HCT116 (cell line): ENCODE measurements around the gene RBM34. TPM values are rescaled to one million over a fixed set of nuclear protein-coding genes. Genes with fewer than 3 reads are reported as not detected.

Experiments
- ATAC-seq: fragments of 200-7000 bp; cut with Tn5 transposase; 2 replicates; pipeline ENCODE4 v1.9.1; 2020; ENCODE audit warnings: mild to moderate bottlenecking, moderate library complexity
- BruUV-seq: library from RNA; stranded (reverse); fragments of 400-500 nt; replicated peaks from 2 replicates; lab custom pipeline; 2021; lab: Mats Ljungman, UMichigan
- CTCF ChIA-PET: fragments of 300-600 bp; sonication (Branson Sonifier 250); formaldehyde crosslinking; loops from one replicate; lab custom pipeline; 2021; ENCODE audit warnings: antibody characterized with exemption; lab: Charles Lee
- POLR2A ChIA-PET: fragments of 300-600, 350-600 bp; sonication (Branson Sonifier 250); formaldehyde crosslinking; loops from one replicate; lab custom pipeline; 2021; ENCODE audit warnings: antibody characterized with exemption; lab: Charles Lee
- RAD21 ChIA-PET, 2 experiments: fragments of 300-600 bp; sonication (Branson Sonifier 250); formaldehyde crosslinking; loops; one replicate each; lab custom pipeline; 2023; ENCODE audit warnings: low total read pairs in 2 of 2; ENCODE audit not compliant: uncharacterized antibody in 2 of 2, unreplicated experiment in 2 of 2, low non-redundant PET in 1 of 2; lab: Charles Lee
- DNase-seq: peaks from one replicate; pipeline ENCODE4 v3.0.0-alpha.2; 2010; ENCODE audit warnings: low read depth, low spot score
- H2AFZ ChIP-seq: fragments of 200-600 bp; shearing (Covaris generic), sonication (generic); 2 replicates; pipeline ENCODE4 v1.6.1; 2017; ENCODE audit warnings: low read depth, mixed run types, mixed read lengths, antibody characterized with exemption, low read length; ENCODE audit not compliant: poor library complexity, severe bottlenecking
- H3K27ac ChIP-seq: 2 replicates; pipeline ENCODE4 v1.5.1; 2012; ENCODE audit warnings: low read depth, low read length
- H3K27me3 ChIP-seq: fragments of 200-600 bp; sonication (generic); 2 replicates; pipeline ENCODE4 v1.6.1; 2016; ENCODE audit warnings: mixed run types, low read length, mixed read lengths; ENCODE audit not compliant: insufficient read depth
- H3K36me3 ChIP-seq, 2 experiments: fragments of 200-500 bp in 1 of 2; fragments of 200-600 bp in 1 of 2; sonication (Bioruptor generic) in 1 of 2; sonication (generic) in 1 of 2; 2 replicates each; pipeline versions ENCODE4 v1.5.1 to v1.6.1; 2014 to 2016; ENCODE audit warnings: low read length in 2 of 2, inconsistent platforms in 1 of 2, mixed read lengths in 1 of 2, mixed run types in 1 of 2; ENCODE audit not compliant: insufficient read depth in 2 of 2, control insufficient read depth in 1 of 2
- H3K4me1 ChIP-seq, 2 experiments: fragments of 200-600 bp in 1 of 2; sonication (generic) in 1 of 2; 2 replicates each; pipeline versions ENCODE4 v1.5.1 to v1.6.1; 2012 to 2017; ENCODE audit warnings: low read length in 2 of 2, inconsistent platforms in 1 of 2, mild to moderate bottlenecking in 1 of 2, mixed read lengths in 1 of 2, mixed run types in 1 of 2, moderate library complexity in 1 of 2; ENCODE audit not compliant: insufficient read depth in 2 of 2, control insufficient read depth in 1 of 2
- H3K4me2 ChIP-seq: fragments of 200-600 bp; sonication (generic); 2 replicates; pipeline ENCODE4 v1.6.1; 2017; ENCODE audit warnings: mixed run types, low read length, mixed read lengths
- H3K4me3 ChIP-seq, 2 experiments: fragments of 200-600 bp in 1 of 2; sonication (generic) in 1 of 2; replicated peaks in 1 of 2; 2 replicates each; pipeline ENCODE4 v1.5.1; 2011 to 2016; ENCODE audit warnings: low read length in 2 of 2, control low read depth in 1 of 2, low read depth in 1 of 2, mild to moderate bottlenecking in 1 of 2, mixed read lengths in 1 of 2, mixed run types in 1 of 2
- H3K79me2 ChIP-seq: fragments of 200-600 bp; sonication (generic); 2 replicates; pipeline ENCODE4 v1.6.1; 2017; ENCODE audit warnings: mild to moderate bottlenecking, mixed run types, low read length, moderate library complexity, mixed read lengths; ENCODE audit not compliant: insufficient read depth
- H3K9ac ChIP-seq: fragments of 200-600 bp; sonication (generic); 2 replicates; pipeline ENCODE4 v1.6.1; 2016; ENCODE audit warnings: low read length, mixed read lengths
- H3K9me2 ChIP-seq: fragments of 200-600 bp; sonication (generic), shearing (Covaris generic); 2 replicates; pipeline ENCODE4 v1.6.1; 2017; ENCODE audit warnings: mixed run types, mild to moderate bottlenecking, moderate library complexity; ENCODE audit not compliant: insufficient read depth
- H3K9me3 ChIP-seq, 2 experiments: fragments of 200-500 bp in 1 of 2; fragments of 200-600 bp in 1 of 2; sonication (Bioruptor generic) in 1 of 2; sonication (generic) in 1 of 2; 2 replicates each; pipeline ENCODE4 v1.6.1; 2014 to 2017; ENCODE audit warnings: low read length in 2 of 2, mixed read lengths in 2 of 2, inconsistent platforms in 1 of 2, low read depth in 1 of 2, mild to moderate bottlenecking in 1 of 2, mixed run types in 1 of 2, moderate library complexity in 1 of 2; ENCODE audit not compliant: control insufficient read depth in 1 of 2, insufficient read depth in 1 of 2
- H4K20me1 ChIP-seq: fragments of 200-600 bp; sonication (generic), shearing (Covaris generic); 2 replicates; pipeline ENCODE4 v1.6.1; 2017; ENCODE audit warnings: mixed run types, mild to moderate bottlenecking, moderate library complexity; ENCODE audit not compliant: insufficient read depth
- CBX3 ChIP-seq: IDR thresholded peaks from 2 replicates; pipeline ENCODE4 v1.6.1; 2012; ENCODE audit warnings: low read depth
- CEBPB ChIP-seq: IDR thresholded peaks from 2 replicates; pipeline ENCODE4 v1.6.1; 2012; ENCODE audit warnings: low read depth
- CTCF ChIP-seq, 3 experiments: fragments of 200-600 bp in 1 of 3; sonication (generic) in 1 of 3; IDR thresholded peaks in 2 of 3; conservative IDR thresholded peaks in 1 of 3; 2 replicates each; pipeline ENCODE4 v1.5.1; 2012 to 2017; ENCODE audit warnings: low read depth in 2 of 3, low read length in 2 of 3, antibody characterized with exemption in 1 of 3, borderline replicate concordance in 1 of 3, control low read depth in 1 of 3, mild to moderate bottlenecking in 1 of 3, mixed read lengths in 1 of 3, mixed run types in 1 of 3, moderate library complexity in 1 of 3; ENCODE audit not compliant: insufficient read depth in 1 of 3
- EGR1 ChIP-seq: IDR thresholded peaks from 2 replicates; pipeline ENCODE4 v1.6.1; 2012; ENCODE audit warnings: low read depth
- ELF1 ChIP-seq: IDR thresholded peaks from 2 replicates; pipeline ENCODE4 v1.6.1; 2012; ENCODE audit warnings: low read depth, borderline replicate concordance
- EZH2 ChIP-seq: fragments of 200-600 bp; sonication (generic); IDR thresholded peaks from 2 replicates; pipeline ENCODE4 v1.6.1; 2017; ENCODE audit warnings: antibody characterized with exemption, mixed run types
- REST ChIP-seq: IDR thresholded peaks from 2 replicates; pipeline ENCODE4 v1.6.1; 2012; ENCODE audit warnings: low read depth
- SP1 ChIP-seq: IDR thresholded peaks from 2 replicates; pipeline ENCODE4 v1.6.1; 2012; ENCODE audit warnings: low read depth
- SRF ChIP-seq: IDR thresholded peaks from 2 replicates; pipeline ENCODE4 v1.6.1; 2012; ENCODE audit warnings: low read depth
- TCF7L2 ChIP-seq: IDR thresholded peaks from 2 replicates; pipeline ENCODE4 v1.7.0; 2011; ENCODE audit warnings: borderline replicate concordance, inconsistent platforms; ENCODE audit not compliant: insufficient read depth, insufficient read length; ENCODE audit errors: extremely low read depth
- ZBTB33 ChIP-seq: IDR thresholded peaks from 2 replicates; pipeline ENCODE4 v1.6.1; 2011; ENCODE audit warnings: mild to moderate bottlenecking, low read length, moderate library complexity; ENCODE audit not compliant: insufficient replicate concordance; ENCODE audit errors: extremely low read depth
- ZFX ChIP-seq: fragments of 450-650 bp; IDR thresholded peaks from 2 replicates; pipeline ENCODE4 v1.6.1; 2017
- ZNF274 ChIP-seq: fragments of 200-500 bp; sonication (Bioruptor generic); IDR thresholded peaks from 2 replicates; pipeline ENCODE4 v1.6.1; 2014; ENCODE audit warnings: mild to moderate bottlenecking, low read depth, low read length, inconsistent platforms
- intact Hi-C: fragments of 100-400 bp; cut with micrococcal nuclease; formaldehyde crosslinking; loops from 2 replicates; pipeline ENCODE4 v1.10.0; 2022
- total RNA-seq: library from RNA; stranded (reverse); gene quantifications from one replicate; pipeline ENCODE4 v1.2.1, GENCODE V29; 2021; ENCODE audit not compliant: unreplicated experiment

RBM34 gene
- total RNA-seq, 1 experiment from 2014 or later, result 82.0 TPM

- no peak for TF ChIP-seq CEBPB
- TF ChIP-seq, all 23 proteins: peak for 0
These were observed 10.0 kb downstream of the RBM34 start (continued) for GRCh38 chr1:235151033-235151432.

- POLR2A ChIA-PET, result no interaction called here
- ATAC-seq, result no peak
These were observed 11.2 kb downstream of the RBM34 start for GRCh38 chr1:235149824-235150223.

More at GRCh38 chr1:235149824-235150223, 11.2 kb downstream of the RBM34 start:
- Histone ChIP-seq H2AFZ (no peak overlapping the region), H3K9me3 (no peaks in the 10 kb centered on the region), H3K27ac (no peak overlapping the region), H3K4me2 (no peak overlapping the region), H3K27me3 (no peaks in the 10 kb centered on the region), H3K9ac (no peak overlapping the region), H3K4me1 (no peaks in the 10 kb centered on the region), H4K20me1 (peaks cover 3% of the 10 kb centered on the region; the same call in 1 of the 2 replicates), H3K79me2 (peaks cover 41% of the 10 kb centered on the region), H3K4me3 (no peak overlapping the region), H3K36me3 (peaks cover 46% of the 10 kb centered on the region in 2 experiments), H3K9me2 (no peaks in the 10 kb centered on the region)
- ChIA-PET RAD21 (no interaction called here), CTCF (no interaction called here)
- intact Hi-C loops, result no loop called here
- no TSS peak for BruUV-seq
- TF ChIP-seq ZBTB33, result no peak
- no peak for TF ChIP-seq REST
- TF ChIP-seq ZFX, result no peak
- no peak for TF ChIP-seq ELF1
- TF ChIP-seq SRF, result no peak
- TF ChIP-seq SP1, result no peak
- no peak for TF ChIP-seq CBX3
- TF ChIP-seq ZNF274, result no peak
- TF ChIP-seq TCF7L2, result no peak
- no peak for TF ChIP-seq EZH2
- no peak for TF ChIP-seq CTCF (IDR thresholded peaks at IDR 0.05 in 2 of 3, conservative IDR thresholded peaks at IDR 0.05 in 1 of 3; ENCODE audit: borderline replicate concordance in 1 of 3, insufficient read depth in 1 of 3, low read depth in 2 of 3, low read length in 2 of 3)
- no peak for TF ChIP-seq EGR1
- DNase-seq, result no peak
